SK-N-SH treated with all-trans-retinoic acid at 6 μM for 48 hours (cell line): ENCODE measurements around the gene TEC.

Experiments used
- ATAC-seq: fragments of 200-7000 bp; cut with Tn5 transposase; 3 replicates; pipeline ENCODE4 v1.9.1; 2020; ENCODE audit warnings: mild to moderate bottlenecking, moderate library complexity
- ARNTL ChIP-seq: fragments of 450-650 bp; formaldehyde crosslinking; IDR thresholded peaks from 2 replicates; pipeline ENCODE4 v1.5.0; 2020; ENCODE audit warnings: low read depth, mild to moderate bottlenecking, moderate library complexity, borderline replicate concordance
- BACH2 ChIP-seq: fragments of 250-450 bp; sonication (Bioruptor Pico); IDR thresholded peaks from 2 replicates; pipeline ENCODE4 v1.9.0; 2021; ENCODE audit warnings: mild to moderate bottlenecking, borderline replicate concordance
- CSDC2 ChIP-seq: fragments of 250-450 bp; sonication (Bioruptor Pico); IDR thresholded peaks from 2 replicates; pipeline ENCODE4 v1.5.0; 2020; ENCODE audit warnings: mild to moderate bottlenecking, moderate library complexity
- ESRRG ChIP-seq: fragments of 250-450 bp; sonication (Bioruptor Pico); IDR thresholded peaks from 2 replicates; pipeline ENCODE4 v1.6.1; 2021; ENCODE audit warnings: mild to moderate bottlenecking
- GLIS3 ChIP-seq: fragments of 250-450 bp; sonication (Bioruptor Pico); IDR thresholded peaks from 2 replicates; pipeline ENCODE4 v1.5.0; 2020; ENCODE audit warnings: mild to moderate bottlenecking, moderate library complexity
- ISL1 ChIP-seq: fragments of 250-450 bp; sonication (Bioruptor Pico); IDR thresholded peaks from 2 replicates; pipeline ENCODE4 v2.1.2; 2022; ENCODE audit warnings: mild to moderate bottlenecking, moderate library complexity
- OSR1 ChIP-seq: fragments of 250-450 bp; sonication (Bioruptor Pico); IDR thresholded peaks from 2 replicates; pipeline ENCODE4 v1.8.0; 2022; ENCODE audit warnings: moderate library complexity, mild to moderate bottlenecking, inconsistent platforms
- PPARA ChIP-seq: fragments of 250-450 bp; sonication (Bioruptor Pico); IDR thresholded peaks from 2 replicates; pipeline ENCODE4 v1.5.0; 2020; ENCODE audit warnings: mild to moderate bottlenecking, borderline replicate concordance
- SNAI2 ChIP-seq: fragments of 250-450 bp; sonication (Bioruptor Pico); IDR thresholded peaks from 2 replicates; pipeline ENCODE4 v1.5.0; 2020; ENCODE audit warnings: mild to moderate bottlenecking, moderate library complexity
- TCF4 ChIP-seq: fragments of 250-450 bp; sonication (Bioruptor Pico); IDR thresholded peaks from 2 replicates; pipeline ENCODE4 v1.8.0; 2021; ENCODE audit warnings: mild to moderate bottlenecking, moderate library complexity, borderline replicate concordance
- TOX ChIP-seq: fragments of 250-450 bp; sonication (Bioruptor Pico); IDR thresholded peaks from 2 replicates; pipeline ENCODE4 v1.8.0; 2021; ENCODE audit warnings: mild to moderate bottlenecking, moderate library complexity, borderline replicate concordance
- ZC3H10 ChIP-seq: fragments of 250-450 bp; sonication (Bioruptor Pico); IDR thresholded peaks from 2 replicates; pipeline ENCODE4 v1.5.1; 2021; ENCODE audit warnings: mild to moderate bottlenecking, moderate library complexity
- ZFP3 ChIP-seq: fragments of 250-450 bp; sonication (Bioruptor Pico); IDR thresholded peaks from 2 replicates; pipeline ENCODE4 v1.5.0; 2020; ENCODE audit warnings: mild to moderate bottlenecking, moderate library complexity
- ZFP30 ChIP-seq: fragments of 450-650 bp; formaldehyde crosslinking; IDR thresholded peaks from 2 replicates; pipeline ENCODE4 v1.5.0; 2022; ENCODE audit warnings: mild to moderate bottlenecking, moderate library complexity
- ZNF565 ChIP-seq: fragments of 450-650 bp; formaldehyde crosslinking; conservative IDR thresholded peaks from 2 replicates; pipeline ENCODE4 v1.5.0; 2020; ENCODE audit warnings: low read depth, mild to moderate bottlenecking, moderate library complexity
- ZNF8 ChIP-seq: fragments of 450-650 bp; formaldehyde crosslinking; IDR thresholded peaks from 2 replicates; pipeline ENCODE4 v1.5.0; 2020; ENCODE audit warnings: mild to moderate bottlenecking, moderate library complexity
- TF ChIP-seq, protein P1 (sequence below): fragments of 250-450 bp; sonication (Bioruptor Pico); IDR thresholded peaks from 2 replicates; pipeline ENCODE4 v1.8.0; 2020; ENCODE audit warnings: mild to moderate bottlenecking, moderate library complexity, borderline replicate concordance
- TF ChIP-seq, protein P2 (sequence below): fragments of 250-450 bp; sonication (Bioruptor Pico); IDR thresholded peaks from 2 replicates; pipeline ENCODE4 v1.5.1; 2021; ENCODE audit warnings: mild to moderate bottlenecking, moderate library complexity
- TF ChIP-seq, protein P3 (sequence below): fragments of 250-450 bp; sonication (Bioruptor Pico); IDR thresholded peaks from 2 replicates; pipeline ENCODE4 v1.5.1; 2020; ENCODE audit warnings: low read depth, mild to moderate bottlenecking, moderate library complexity
- TF ChIP-seq, protein P4 (sequence below): fragments of 250-450 bp; sonication (Bioruptor Pico); IDR thresholded peaks from 2 replicates; pipeline ENCODE4 v1.8.0; 2021; ENCODE audit warnings: low read depth, mild to moderate bottlenecking, moderate library complexity, borderline replicate concordance

TEC gene

DNA sequence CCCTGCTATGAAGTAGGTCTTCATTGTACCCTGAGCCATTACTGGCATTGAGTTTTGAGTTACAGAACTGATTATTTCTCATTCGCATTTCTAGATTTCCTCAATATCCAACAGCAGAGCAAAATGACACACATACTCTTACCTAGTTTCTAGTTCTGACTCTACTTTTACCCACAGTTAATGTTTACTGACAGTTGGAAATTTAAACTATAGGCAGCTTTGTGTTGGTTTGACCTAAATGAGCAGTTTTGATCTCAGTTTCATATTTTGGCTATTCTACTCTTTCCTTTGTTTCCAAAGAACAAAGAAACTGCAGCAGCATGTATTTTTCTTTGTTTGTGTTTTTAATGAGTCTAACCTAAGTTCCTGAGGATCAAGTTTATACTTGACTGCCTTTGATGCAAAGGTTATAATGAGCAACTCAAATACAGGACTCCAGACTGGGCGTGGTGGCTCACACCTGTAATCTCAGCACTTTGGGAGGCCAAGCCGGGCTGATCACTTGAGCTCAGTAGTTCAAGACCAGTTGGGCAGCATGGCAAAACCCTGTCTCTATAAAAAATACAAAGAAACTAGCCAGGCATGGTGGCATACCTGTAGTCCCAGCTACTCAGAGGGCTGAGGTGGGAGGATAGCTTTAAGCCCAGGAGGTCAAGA is 166.0 kb downstream of the TEC start:
- ATAC-seq = no peak
- TF ChIP-seq CSDC2 (CRISPR knock-in tag) (no peak), ZC3H10 (no peak), ISL1 (no peak), TCF4 (no peak), OSR1 (CRISPR knock-in tag) (no peak), GLIS3 (CRISPR knock-in tag) (no peak), ZFP30 (CRISPR knock-in tag) (no peak), TOX (CRISPR knock-in tag) (no peak), PPARA (CRISPR knock-in tag) (no peak), ZFP3 (CRISPR knock-in tag) (no peak), ESRRG (CRISPR knock-in tag) (no peak), ARNTL (CRISPR knock-in tag) (no peak), ZNF565 (CRISPR knock-in tag) (no peak), ZNF8 (CRISPR knock-in tag) (no peak)
- TF ChIP-seq, protein P1, sequence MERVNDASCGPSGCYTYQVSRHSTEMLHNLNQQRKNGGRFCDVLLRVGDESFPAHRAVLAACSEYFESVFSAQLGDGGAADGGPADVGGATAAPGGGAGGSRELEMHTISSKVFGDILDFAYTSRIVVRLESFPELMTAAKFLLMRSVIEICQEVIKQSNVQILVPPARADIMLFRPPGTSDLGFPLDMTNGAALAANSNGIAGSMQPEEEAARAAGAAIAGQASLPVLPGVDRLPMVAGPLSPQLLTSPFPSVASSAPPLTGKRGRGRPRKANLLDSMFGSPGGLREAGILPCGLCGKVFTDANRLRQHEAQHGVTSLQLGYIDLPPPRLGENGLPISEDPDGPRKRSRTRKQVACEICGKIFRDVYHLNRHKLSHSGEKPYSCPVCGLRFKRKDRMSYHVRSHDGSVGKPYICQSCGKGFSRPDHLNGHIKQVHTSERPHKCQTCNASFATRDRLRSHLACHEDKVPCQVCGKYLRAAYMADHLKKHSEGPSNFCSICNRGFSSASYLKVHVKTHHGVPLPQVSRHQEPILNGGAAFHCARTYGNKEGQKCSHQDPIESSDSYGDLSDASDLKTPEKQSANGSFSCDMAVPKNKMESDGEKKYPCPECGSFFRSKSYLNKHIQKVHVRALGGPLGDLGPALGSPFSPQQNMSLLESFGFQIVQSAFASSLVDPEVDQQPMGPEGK (CRISPR knock-in tag) = no peak
- TF ChIP-seq, protein P2, sequence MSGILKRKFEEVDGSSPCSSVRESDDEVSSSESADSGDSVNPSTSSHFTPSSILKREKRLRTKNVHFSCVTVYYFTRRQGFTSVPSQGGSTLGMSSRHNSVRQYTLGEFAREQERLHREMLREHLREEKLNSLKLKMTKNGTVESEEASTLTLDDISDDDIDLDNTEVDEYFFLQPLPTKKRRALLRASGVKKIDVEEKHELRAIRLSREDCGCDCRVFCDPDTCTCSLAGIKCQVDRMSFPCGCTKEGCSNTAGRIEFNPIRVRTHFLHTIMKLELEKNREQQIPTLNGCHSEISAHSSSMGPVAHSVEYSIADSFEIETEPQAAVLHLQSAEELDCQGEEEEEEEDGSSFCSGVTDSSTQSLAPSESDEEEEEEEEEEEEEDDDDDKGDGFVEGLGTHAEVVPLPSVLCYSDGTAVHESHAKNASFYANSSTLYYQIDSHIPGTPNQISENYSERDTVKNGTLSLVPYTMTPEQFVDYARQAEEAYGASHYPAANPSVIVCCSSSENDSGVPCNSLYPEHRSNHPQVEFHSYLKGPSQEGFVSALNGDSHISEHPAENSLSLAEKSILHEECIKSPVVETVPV (CRISPR knock-in tag) = no peak
- TF ChIP-seq, protein P3, sequence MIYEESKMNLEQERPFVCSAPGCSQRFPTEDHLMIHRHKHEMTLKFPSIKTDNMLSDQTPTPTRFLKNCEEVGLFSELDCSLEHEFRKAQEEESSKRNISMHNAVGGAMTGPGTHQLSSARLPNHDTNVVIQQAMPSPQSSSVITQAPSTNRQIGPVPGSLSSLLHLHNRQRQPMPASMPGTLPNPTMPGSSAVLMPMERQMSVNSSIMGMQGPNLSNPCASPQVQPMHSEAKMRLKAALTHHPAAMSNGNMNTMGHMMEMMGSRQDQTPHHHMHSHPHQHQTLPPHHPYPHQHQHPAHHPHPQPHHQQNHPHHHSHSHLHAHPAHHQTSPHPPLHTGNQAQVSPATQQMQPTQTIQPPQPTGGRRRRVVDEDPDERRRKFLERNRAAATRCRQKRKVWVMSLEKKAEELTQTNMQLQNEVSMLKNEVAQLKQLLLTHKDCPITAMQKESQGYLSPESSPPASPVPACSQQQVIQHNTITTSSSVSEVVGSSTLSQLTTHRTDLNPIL = no peak
- TF ChIP-seq, protein P4, sequence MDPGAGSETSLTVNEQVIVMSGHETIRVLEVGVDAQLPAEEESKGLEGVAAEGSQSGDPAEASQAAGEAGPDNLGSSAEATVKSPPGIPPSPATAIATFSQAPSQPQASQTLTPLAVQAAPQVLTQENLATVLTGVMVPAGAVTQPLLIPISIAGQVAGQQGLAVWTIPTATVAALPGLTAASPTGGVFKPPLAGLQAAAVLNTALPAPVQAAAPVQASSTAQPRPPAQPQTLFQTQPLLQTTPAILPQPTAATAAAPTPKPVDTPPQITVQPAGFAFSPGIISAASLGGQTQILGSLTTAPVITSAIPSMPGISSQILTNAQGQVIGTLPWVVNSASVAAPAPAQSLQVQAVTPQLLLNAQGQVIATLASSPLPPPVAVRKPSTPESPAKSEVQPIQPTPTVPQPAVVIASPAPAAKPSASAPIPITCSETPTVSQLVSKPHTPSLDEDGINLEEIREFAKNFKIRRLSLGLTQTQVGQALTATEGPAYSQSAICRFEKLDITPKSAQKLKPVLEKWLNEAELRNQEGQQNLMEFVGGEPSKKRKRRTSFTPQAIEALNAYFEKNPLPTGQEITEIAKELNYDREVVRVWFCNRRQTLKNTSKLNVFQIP (CRISPR knock-in tag) = no peak

DNA sequence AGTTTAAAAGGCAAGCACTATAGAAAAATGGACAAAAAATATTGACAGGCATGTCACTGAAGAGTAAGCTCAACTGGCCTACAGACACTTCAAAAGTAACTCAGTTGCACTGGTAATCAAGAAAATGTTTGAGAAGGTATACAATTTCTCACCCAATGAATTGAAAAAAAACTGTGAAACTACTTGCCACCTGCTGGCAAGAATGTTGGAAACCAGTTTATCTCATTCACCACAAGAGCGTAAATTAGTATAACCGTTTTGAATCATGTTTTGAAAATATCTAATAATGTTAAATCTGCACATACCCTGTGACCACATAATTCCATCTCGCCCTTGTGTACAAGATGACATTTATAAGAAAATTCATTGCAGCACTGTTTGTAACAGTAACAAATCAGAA is 167.3 kb downstream of the TEC start:
- ATAC-seq = no peak

More for the DNA sequence above, 167.3 kb downstream of the TEC start:
- no peak for TF ChIP-seq BACH2 (CRISPR knock-in tag)
- TF ChIP-seq TCF4 = no peak
- TF ChIP-seq ZC3H10 = no peak
- no peak for TF ChIP-seq GLIS3 (CRISPR knock-in tag)
- TF ChIP-seq, protein P3 = no peak
- TF ChIP-seq ZNF565 (CRISPR knock-in tag) = no peak
- no peak for TF ChIP-seq CSDC2 (CRISPR knock-in tag)
- TF ChIP-seq, protein P4 (CRISPR knock-in tag) = no peak
- no peak for TF ChIP-seq OSR1 (CRISPR knock-in tag)
- no peak for TF ChIP-seq ZNF8 (CRISPR knock-in tag)
- no peak for TF ChIP-seq ZFP3 (CRISPR knock-in tag)
- TF ChIP-seq ZFP30 (CRISPR knock-in tag) = no peak
- no peak for TF ChIP-seq ARNTL (CRISPR knock-in tag)
- TF ChIP-seq, protein P1 (CRISPR knock-in tag) = no peak
- TF ChIP-seq, protein P2 (CRISPR knock-in tag) = no peak
- no peak for TF ChIP-seq SNAI2 (CRISPR knock-in tag)
- TF ChIP-seq ISL1 = no peak
- TF ChIP-seq, all 23 proteins: peak for 0
